HepG2 (cell line): ENCODE data around the gene SLC26A2. TPM values are rescaled to one million over a fixed set of nuclear protein-coding genes. Genes with fewer than 3 reads are reported as not detected.

ENCODE experiments used
- GFI1 ChIP-seq: sonication (generic); formaldehyde crosslinking; IDR thresholded peaks from 2 replicates; pipeline ENCODE4 v1.5.0; 2020; ENCODE audit warnings: missing genetic modification reagents, mild to moderate bottlenecking, borderline replicate concordance
- NFYC ChIP-seq: IDR thresholded peaks from 2 replicates; pipeline ENCODE4 v1.6.1; 2016; ENCODE audit warnings: missing genetic modification reagents, missing compliant biosample characterization
- RAD21 ChIP-seq: fragments of 450-650 bp; formaldehyde crosslinking; IDR thresholded peaks from 2 replicates; pipeline ENCODE4 v1.5.0; 2020; ENCODE audit warnings: mild to moderate bottlenecking
- SIN3A ChIP-seq: IDR thresholded peaks from 2 replicates; pipeline ENCODE4 v1.6.1; 2011; ENCODE audit warnings: low read depth, mild to moderate bottlenecking, control low read depth, low read length, borderline replicate concordance
- TMF1 ChIP-seq: sonication (generic); formaldehyde crosslinking; IDR thresholded peaks from 2 replicates; pipeline ENCODE4 v1.8.1; 2022; ENCODE audit warnings: low read depth, missing genetic modification reagents
- YEATS4 ChIP-seq: sonication (generic); formaldehyde crosslinking; IDR thresholded peaks from 2 replicates; pipeline ENCODE4 v1.4.0; 2020; ENCODE audit warnings: missing genetic modification reagents, borderline replicate concordance
- polyA plus RNA-seq, 8 experiments: library from polyadenylated mRNA; depleted of rRNA in 3 of 8; stranded (reverse) in 7 of 8; unstranded in 1 of 8; fragments of >200 nt; fragmentation: Illumina TruSeq in 4 of 8; extraction: Trizol in 4 of 8; gene quantifications; 2 replicates each; pipeline versions ENCODE4 v1.2.1 to v1.2.3, GENCODE V29; 2011 to 2016; ENCODE audit warnings: low read depth in 4 of 8, missing spikeins in 1 of 8, mixed read lengths in 1 of 8; ENCODE audit not compliant: insufficient read depth in 1 of 8
- total RNA-seq, 5 experiments: library from RNA; depleted of rRNA; stranded (reverse); fragments of >200 nt; fragmentation: Illumina TruSeq; extraction: Trizol; gene quantifications; 2 replicates each; pipeline ENCODE4 v1.2.3, GENCODE V29; 2016; ENCODE audit warnings: low read depth in 1 of 5
- TF ChIP-seq, protein P1 (sequence below): sonication (generic); formaldehyde crosslinking; IDR thresholded peaks from 2 replicates; pipeline ENCODE4 v1.4.0; 2020; ENCODE audit warnings: missing genetic modification reagents, borderline replicate concordance
- TF ChIP-seq, protein P2 (sequence below): sonication (generic); formaldehyde crosslinking; IDR thresholded peaks from 2 replicates; pipeline ENCODE4 v1.5.0; 2020; ENCODE audit warnings: missing genetic modification reagents
- TF ChIP-seq, protein P3 (sequence below): sonication (generic); formaldehyde crosslinking; IDR thresholded peaks from 2 replicates; pipeline ENCODE4 v1.5.1; 2020; ENCODE audit warnings: mild to moderate bottlenecking, missing genetic modification reagents, moderate library complexity
- TF ChIP-seq, protein P4 (sequence below): sonication (generic); formaldehyde crosslinking; IDR thresholded peaks from 2 replicates; pipeline ENCODE4 v1.5.1; 2020; ENCODE audit warnings: mild to moderate bottlenecking, missing genetic modification reagents, borderline replicate concordance

SLC26A2 gene
- total and polyA plus RNA-seq, 2 of the 13 experiments (the other 11 are each of a cell fraction or from before 2014, with no cell fraction given) = 2.2 to 7.9 TPM

DNA sequence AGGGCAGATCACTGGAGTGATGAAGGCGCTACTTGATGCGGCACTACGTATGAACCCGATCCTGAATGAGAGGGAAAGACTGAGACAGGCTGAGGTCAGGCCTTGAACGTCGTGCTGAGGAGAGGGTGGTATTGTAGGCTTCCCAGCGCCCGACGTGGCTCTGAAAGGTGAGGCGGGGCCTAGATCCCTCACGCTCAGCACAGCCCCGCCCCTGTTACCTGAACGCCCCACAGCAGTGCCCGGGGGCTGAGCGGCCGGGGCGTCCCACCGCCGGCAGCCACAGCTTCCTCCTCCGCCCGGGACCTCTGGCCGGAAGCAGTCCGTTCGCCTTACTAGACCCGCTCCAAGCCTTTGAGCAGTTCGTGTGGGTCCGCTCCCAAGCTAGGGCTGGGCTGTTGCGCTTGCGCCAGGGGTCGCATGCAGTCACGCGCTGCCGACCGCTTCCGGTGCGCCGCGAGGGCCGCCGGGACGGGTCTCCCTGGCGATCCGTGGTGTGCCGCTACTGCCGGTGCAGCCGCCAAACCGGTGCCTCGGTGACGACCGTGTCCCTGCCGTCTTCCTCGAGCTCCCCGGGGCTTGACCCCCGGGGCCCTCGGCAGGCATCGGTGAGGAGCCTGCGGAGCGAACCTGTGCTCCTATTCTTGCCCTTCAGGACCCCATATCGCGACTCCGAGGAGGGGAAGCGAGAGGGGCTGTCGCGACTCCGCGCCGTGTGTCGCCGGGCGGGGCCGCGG lies 39.9 kb downstream of the SLC26A2 start, which contains the start of the genes HMGXB3 and TIGD6 (continued):
- TF ChIP-seq, protein P1, sequence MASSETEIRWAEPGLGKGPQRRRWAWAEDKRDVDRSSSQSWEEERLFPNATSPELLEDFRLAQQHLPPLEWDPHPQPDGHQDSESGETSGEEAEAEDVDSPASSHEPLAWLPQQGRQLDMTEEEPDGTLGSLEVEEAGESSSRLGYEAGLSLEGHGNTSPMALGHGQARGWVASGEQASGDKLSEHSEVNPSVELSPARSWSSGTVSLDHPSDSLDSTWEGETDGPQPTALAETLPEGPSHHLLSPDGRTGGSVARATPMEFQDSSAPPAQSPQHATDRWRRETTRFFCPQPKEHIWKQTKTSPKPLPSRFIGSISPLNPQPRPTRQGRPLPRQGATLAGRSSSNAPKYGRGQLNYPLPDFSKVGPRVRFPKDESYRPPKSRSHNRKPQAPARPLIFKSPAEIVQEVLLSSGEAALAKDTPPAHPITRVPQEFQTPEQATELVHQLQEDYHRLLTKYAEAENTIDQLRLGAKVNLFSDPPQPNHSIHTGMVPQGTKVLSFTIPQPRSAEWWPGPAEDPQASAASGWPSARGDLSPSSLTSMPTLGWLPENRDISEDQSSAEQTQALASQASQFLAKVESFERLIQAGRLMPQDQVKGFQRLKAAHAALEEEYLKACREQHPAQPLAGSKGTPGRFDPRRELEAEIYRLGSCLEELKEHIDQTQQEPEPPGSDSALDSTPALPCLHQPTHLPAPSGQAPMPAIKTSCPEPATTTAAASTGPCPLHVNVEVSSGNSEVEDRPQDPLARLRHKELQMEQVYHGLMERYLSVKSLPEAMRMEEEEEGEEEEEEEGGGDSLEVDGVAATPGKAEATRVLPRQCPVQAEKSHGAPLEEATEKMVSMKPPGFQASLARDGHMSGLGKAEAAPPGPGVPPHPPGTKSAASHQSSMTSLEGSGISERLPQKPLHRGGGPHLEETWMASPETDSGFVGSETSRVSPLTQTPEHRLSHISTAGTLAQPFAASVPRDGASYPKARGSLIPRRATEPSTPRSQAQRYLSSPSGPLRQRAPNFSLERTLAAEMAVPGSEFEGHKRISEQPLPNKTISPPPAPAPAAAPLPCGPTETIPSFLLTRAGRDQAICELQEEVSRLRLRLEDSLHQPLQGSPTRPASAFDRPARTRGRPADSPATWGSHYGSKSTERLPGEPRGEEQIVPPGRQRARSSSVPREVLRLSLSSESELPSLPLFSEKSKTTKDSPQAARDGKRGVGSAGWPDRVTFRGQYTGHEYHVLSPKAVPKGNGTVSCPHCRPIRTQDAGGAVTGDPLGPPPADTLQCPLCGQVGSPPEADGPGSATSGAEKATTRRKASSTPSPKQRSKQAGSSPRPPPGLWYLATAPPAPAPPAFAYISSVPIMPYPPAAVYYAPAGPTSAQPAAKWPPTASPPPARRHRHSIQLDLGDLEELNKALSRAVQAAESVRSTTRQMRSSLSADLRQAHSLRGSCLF (CRISPR knock-in tag) = no peak
- TF ChIP-seq, protein P2, sequence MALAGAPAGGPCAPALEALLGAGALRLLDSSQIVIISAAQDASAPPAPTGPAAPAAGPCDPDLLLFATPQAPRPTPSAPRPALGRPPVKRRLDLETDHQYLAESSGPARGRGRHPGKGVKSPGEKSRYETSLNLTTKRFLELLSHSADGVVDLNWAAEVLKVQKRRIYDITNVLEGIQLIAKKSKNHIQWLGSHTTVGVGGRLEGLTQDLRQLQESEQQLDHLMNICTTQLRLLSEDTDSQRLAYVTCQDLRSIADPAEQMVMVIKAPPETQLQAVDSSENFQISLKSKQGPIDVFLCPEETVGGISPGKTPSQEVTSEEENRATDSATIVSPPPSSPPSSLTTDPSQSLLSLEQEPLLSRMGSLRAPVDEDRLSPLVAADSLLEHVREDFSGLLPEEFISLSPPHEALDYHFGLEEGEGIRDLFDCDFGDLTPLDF (CRISPR knock-in tag) = no peak
- peak; percentile 35; the same call in 1 of the 2 replicates for TF ChIP-seq RAD21
- TF ChIP-seq GFI1 = 0 out of 2 replicates have a peak, but pooled peaks have one; percentile 77
- TF ChIP-seq TMF1 (CRISPR knock-in tag) = peak; percentile 55; the same call in 1 of the 2 replicates
- TF ChIP-seq SIN3A = peak; percentile 67; the same call in 1 of the 2 replicates
- peak; percentile 31; the same call in 1 of the 2 replicates for TF ChIP-seq NFYC (CRISPR knock-in tag)
- TF ChIP-seq, protein P3, sequence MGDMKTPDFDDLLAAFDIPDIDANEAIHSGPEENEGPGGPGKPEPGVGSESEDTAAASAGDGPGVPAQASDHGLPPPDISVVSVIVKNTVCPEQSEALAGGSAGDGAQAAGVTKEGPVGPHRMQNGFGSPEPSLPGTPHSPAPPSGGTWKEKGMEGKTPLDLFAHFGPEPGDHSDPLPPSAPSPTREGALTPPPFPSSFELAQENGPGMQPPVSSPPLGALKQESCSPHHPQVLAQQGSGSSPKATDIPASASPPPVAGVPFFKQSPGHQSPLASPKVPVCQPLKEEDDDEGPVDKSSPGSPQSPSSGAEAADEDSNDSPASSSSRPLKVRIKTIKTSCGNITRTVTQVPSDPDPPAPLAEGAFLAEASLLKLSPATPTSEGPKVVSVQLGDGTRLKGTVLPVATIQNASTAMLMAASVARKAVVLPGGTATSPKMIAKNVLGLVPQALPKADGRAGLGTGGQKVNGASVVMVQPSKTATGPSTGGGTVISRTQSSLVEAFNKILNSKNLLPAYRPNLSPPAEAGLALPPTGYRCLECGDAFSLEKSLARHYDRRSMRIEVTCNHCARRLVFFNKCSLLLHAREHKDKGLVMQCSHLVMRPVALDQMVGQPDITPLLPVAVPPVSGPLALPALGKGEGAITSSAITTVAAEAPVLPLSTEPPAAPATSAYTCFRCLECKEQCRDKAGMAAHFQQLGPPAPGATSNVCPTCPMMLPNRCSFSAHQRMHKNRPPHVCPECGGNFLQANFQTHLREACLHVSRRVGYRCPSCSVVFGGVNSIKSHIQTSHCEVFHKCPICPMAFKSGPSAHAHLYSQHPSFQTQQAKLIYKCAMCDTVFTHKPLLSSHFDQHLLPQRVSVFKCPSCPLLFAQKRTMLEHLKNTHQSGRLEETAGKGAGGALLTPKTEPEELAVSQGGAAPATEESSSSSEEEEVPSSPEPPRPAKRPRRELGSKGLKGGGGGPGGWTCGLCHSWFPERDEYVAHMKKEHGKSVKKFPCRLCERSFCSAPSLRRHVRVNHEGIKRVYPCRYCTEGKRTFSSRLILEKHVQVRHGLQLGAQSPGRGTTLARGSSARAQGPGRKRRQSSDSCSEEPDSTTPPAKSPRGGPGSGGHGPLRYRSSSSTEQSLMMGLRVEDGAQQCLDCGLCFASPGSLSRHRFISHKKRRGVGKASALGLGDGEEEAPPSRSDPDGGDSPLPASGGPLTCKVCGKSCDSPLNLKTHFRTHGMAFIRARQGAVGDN (CRISPR knock-in tag) = peak; percentile 99
- TF ChIP-seq, protein P4, sequence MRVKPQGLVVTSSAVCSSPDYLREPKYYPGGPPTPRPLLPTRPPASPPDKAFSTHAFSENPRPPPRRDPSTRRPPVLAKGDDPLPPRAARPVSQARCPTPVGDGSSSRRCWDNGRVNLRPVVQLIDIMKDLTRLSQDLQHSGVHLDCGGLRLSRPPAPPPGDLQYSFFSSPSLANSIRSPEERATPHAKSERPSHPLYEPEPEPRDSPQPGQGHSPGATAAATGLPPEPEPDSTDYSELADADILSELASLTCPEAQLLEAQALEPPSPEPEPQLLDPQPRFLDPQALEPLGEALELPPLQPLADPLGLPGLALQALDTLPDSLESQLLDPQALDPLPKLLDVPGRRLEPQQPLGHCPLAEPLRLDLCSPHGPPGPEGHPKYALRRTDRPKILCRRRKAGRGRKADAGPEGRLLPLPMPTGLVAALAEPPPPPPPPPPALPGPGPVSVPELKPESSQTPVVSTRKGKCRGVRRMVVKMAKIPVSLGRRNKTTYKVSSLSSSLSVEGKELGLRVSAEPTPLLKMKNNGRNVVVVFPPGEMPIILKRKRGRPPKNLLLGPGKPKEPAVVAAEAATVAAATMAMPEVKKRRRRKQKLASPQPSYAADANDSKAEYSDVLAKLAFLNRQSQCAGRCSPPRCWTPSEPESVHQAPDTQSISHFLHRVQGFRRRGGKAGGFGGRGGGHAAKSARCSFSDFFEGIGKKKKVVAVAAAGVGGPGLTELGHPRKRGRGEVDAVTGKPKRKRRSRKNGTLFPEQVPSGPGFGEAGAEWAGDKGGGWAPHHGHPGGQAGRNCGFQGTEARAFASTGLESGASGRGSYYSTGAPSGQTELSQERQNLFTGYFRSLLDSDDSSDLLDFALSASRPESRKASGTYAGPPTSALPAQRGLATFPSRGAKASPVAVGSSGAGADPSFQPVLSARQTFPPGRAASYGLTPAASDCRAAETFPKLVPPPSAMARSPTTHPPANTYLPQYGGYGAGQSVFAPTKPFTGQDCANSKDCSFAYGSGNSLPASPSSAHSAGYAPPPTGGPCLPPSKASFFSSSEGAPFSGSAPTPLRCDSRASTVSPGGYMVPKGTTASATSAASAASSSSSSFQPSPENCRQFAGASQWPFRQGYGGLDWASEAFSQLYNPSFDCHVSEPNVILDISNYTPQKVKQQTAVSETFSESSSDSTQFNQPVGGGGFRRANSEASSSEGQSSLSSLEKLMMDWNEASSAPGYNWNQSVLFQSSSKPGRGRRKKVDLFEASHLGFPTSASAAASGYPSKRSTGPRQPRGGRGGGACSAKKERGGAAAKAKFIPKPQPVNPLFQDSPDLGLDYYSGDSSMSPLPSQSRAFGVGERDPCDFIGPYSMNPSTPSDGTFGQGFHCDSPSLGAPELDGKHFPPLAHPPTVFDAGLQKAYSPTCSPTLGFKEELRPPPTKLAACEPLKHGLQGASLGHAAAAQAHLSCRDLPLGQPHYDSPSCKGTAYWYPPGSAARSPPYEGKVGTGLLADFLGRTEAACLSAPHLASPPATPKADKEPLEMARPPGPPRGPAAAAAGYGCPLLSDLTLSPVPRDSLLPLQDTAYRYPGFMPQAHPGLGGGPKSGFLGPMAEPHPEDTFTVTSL (CRISPR knock-in tag) = 0 out of 2 replicates have a peak, but pooled peaks have one; percentile 32
- peak; percentile 85 for TF ChIP-seq YEATS4
